H1 (cell line): Measurements from ENCODE around the gene IFNL4. TPM values are rescaled to one million over a fixed set of nuclear protein-coding genes. Genes with fewer than 3 reads are reported as not detected.
"Not testable (repeated sequence)": the region's sequence is repeated elsewhere in the genome, so short reads cannot be mapped to it uniquely, and the experiment has no call there.

Source experiments
- CTCF ChIA-PET: fragments of 300-600 bp; sonication (Branson Sonifier 250); formaldehyde crosslinking; loops from one replicate; lab custom pipeline; 2021; ENCODE audit not compliant: partially characterized antibody; lab: Charles Lee
- POLR2A ChIA-PET: fragments of 300-600 bp; sonication (Branson Sonifier 250); formaldehyde crosslinking; loops from one replicate; lab custom pipeline; 2021; ENCODE audit warnings: inconsistent platforms; ENCODE audit not compliant: partially characterized antibody; lab: Charles Lee
- DNase-seq, 2 experiments: peaks; one replicate each; pipeline versions ENCODE4 v3.0.0 to v3.0.0-alpha.2; 2010 to 2022; ENCODE audit warnings: low spot score in 2 of 2, low read depth in 1 of 2, mixed read lengths in 1 of 2
- FAIRE-seq: peaks from 2 replicates; lab custom pipeline; 2011; peaks lifted over from hg19 to GRCh38; lab: Jason Lieb, UNC
- H2AFZ ChIP-seq: 2 replicates; pipeline ENCODE4 v1.8.1; 2012; ENCODE audit warnings: low read length, inconsistent platforms
- H2AK5ac ChIP-seq: 2 replicates; pipeline ENCODE4 v1.6.1; 2013; ENCODE audit warnings: low read depth, low read length
- H2BK120ac ChIP-seq: replicated peaks from 2 replicates; pipeline ENCODE3; 2013; ENCODE audit warnings: low read depth, low read length, inconsistent platforms
- H2BK12ac ChIP-seq: 2 replicates; pipeline ENCODE4 v1.6.1; 2013; ENCODE audit warnings: low read depth, low read length
- H2BK15ac ChIP-seq: 2 replicates; pipeline ENCODE4 v1.6.1; 2013; ENCODE audit warnings: low read length
- H2BK20ac ChIP-seq: 2 replicates; pipeline ENCODE4 v1.6.1; 2013; ENCODE audit warnings: low read length
- H2BK5ac ChIP-seq: 2 replicates; pipeline ENCODE4 v1.6.1; 2013; ENCODE audit warnings: low read depth, low read length
- H3K14ac ChIP-seq: 2 replicates; pipeline ENCODE4 v1.6.1; 2013; ENCODE audit warnings: inconsistent platforms; ENCODE audit not compliant: insufficient read length
- H3K18ac ChIP-seq: 2 replicates; pipeline ENCODE4 v1.6.1; 2013; ENCODE audit warnings: low read length; ENCODE audit errors: extremely low read depth
- H3K23ac ChIP-seq: 2 replicates; pipeline ENCODE4 v1.6.1; 2013; ENCODE audit warnings: inconsistent platforms; ENCODE audit not compliant: insufficient read length
- H3K23me2 ChIP-seq: 2 replicates; pipeline ENCODE4 v1.6.1; 2013; ENCODE audit warnings: low read depth, low read length
- H3K27ac ChIP-seq: 2 replicates; pipeline ENCODE4 v1.6.1; 2011; ENCODE audit warnings: low read depth, low read length, inconsistent platforms
- H3K27me3 ChIP-seq, 4 experiments: replicated peaks in 1 of 4; 1 replicate in 1 of 4; 2 replicates in 3 of 4; pipeline versions ENCODE4 v1.6.1 to v1.8.1; 2011 to 2013; ENCODE audit warnings: low read length in 3 of 4, mild to moderate bottlenecking in 3 of 4, inconsistent platforms in 2 of 4, mixed read lengths in 2 of 4, moderate library complexity in 1 of 4; ENCODE audit not compliant: control insufficient read depth in 3 of 4, insufficient read depth in 3 of 4; ENCODE audit errors: extremely low read depth in 1 of 4
- H3K36me3 ChIP-seq, 4 experiments: 2 replicates each; pipeline versions ENCODE4 v1.6.1 to v1.8.1; 2011 to 2013; ENCODE audit warnings: mild to moderate bottlenecking in 4 of 4, low read length in 3 of 4, moderate library complexity in 2 of 4, control low read depth in 1 of 4, inconsistent platforms in 1 of 4; ENCODE audit not compliant: insufficient read depth in 4 of 4, control insufficient read depth in 2 of 4
- H3K4ac ChIP-seq: replicated peaks from 2 replicates; pipeline ENCODE3; 2013; ENCODE audit warnings: low read length, low read depth, mixed read lengths, inconsistent platforms; ENCODE audit not compliant: insufficient read length
- H3K4me1 ChIP-seq, 4 experiments: replicated peaks in 1 of 4; 1 replicate in 1 of 4; 2 replicates in 3 of 4; pipeline versions ENCODE4 v1.6.1 to v1.8.1; 2011 to 2013; ENCODE audit warnings: low read length in 3 of 4, inconsistent platforms in 2 of 4, mixed read lengths in 1 of 4; ENCODE audit not compliant: insufficient read depth in 4 of 4, control insufficient read depth in 3 of 4
- H3K4me2 ChIP-seq, 2 experiments: 2 replicates each; pipeline versions ENCODE4 v1.6.1 to v1.8.1; 2011 to 2013; ENCODE audit warnings: low read depth in 2 of 2, low read length in 2 of 2, control low read depth in 1 of 2, inconsistent platforms in 1 of 2, mild to moderate bottlenecking in 1 of 2; ENCODE audit not compliant: insufficient read depth in 1 of 2
- H3K4me3 ChIP-seq, 4 experiments: fragments of 200-600, 300-600 bp in 1 of 4; sonication (generic), shearing (Covaris generic), sonication (Bioruptor Twin) in 1 of 4; 2 replicates each; pipeline versions ENCODE4 v1.5.1 to v1.8.1; 2011 to 2016; ENCODE audit warnings: low read length in 4 of 4, low read depth in 3 of 4, control low read depth in 2 of 4, inconsistent platforms in 2 of 4, mild to moderate bottlenecking in 2 of 4, mixed read lengths in 1 of 4, moderate library complexity in 1 of 4; ENCODE audit not compliant: insufficient read depth in 2 of 4; ENCODE audit errors: extremely low read depth in 1 of 4
- H3K56ac ChIP-seq: replicated peaks from 2 replicates; pipeline ENCODE3; 2013; ENCODE audit warnings: low read depth, mild to moderate bottlenecking, mixed read lengths, low read length, inconsistent platforms; ENCODE audit not compliant: insufficient read length
- H3K79me1 ChIP-seq: 2 replicates; pipeline ENCODE4 v1.6.1; 2013; ENCODE audit warnings: low read depth, low read length, control low read depth
- H3K79me2 ChIP-seq, 2 experiments: 2 replicates each; pipeline versions ENCODE4 v1.6.1 to v1.8.1; 2012 to 2013; ENCODE audit warnings: low read length in 2 of 2, mild to moderate bottlenecking in 2 of 2, inconsistent platforms in 1 of 2; ENCODE audit not compliant: insufficient read depth in 2 of 2, control insufficient read depth in 1 of 2
- H3K9ac ChIP-seq, 4 experiments: replicated peaks in 1 of 4; 1 replicate in 1 of 4; 2 replicates in 3 of 4; pipeline versions ENCODE4 v1.6.1 to v1.8.1; 2011 to 2013; ENCODE audit warnings: low read depth in 3 of 4, low read length in 3 of 4, control low read depth in 2 of 4, mild to moderate bottlenecking in 2 of 4, moderate library complexity in 2 of 4, inconsistent platforms in 1 of 4; ENCODE audit errors: extremely low read depth in 1 of 4
- H3K9me3 ChIP-seq, 2 experiments: 2 replicates each; pipeline versions ENCODE4 v1.6.1 to v1.8.1; 2012 to 2013; ENCODE audit warnings: mild to moderate bottlenecking in 2 of 2, moderate library complexity in 2 of 2, control low read depth in 1 of 2, inconsistent platforms in 1 of 2, low read depth in 1 of 2, low read length in 1 of 2, mixed read lengths in 1 of 2; ENCODE audit not compliant: insufficient read depth in 2 of 2
- H4K20me1 ChIP-seq, 2 experiments: replicated peaks in 1 of 2; 2 replicates each; pipeline versions ENCODE3 to v1.8.1; 2011 to 2013; ENCODE audit warnings: inconsistent platforms in 2 of 2, low read length in 2 of 2, mild to moderate bottlenecking in 1 of 2; ENCODE audit not compliant: insufficient read depth in 2 of 2, control insufficient read depth in 1 of 2
- H4K5ac ChIP-seq: 2 replicates; pipeline ENCODE4 v1.6.1; 2013; ENCODE audit warnings: low read length, low read depth, mixed read lengths, inconsistent platforms; ENCODE audit not compliant: insufficient read length
- H4K8ac ChIP-seq: 2 replicates; pipeline ENCODE4 v1.8.0; 2013; ENCODE audit warnings: mild to moderate bottlenecking, moderate library complexity, low read length, inconsistent platforms; ENCODE audit not compliant: insufficient read depth; ENCODE audit errors: extremely low read depth
- H4K91ac ChIP-seq: replicated peaks from 2 replicates; pipeline ENCODE3; 2013; ENCODE audit warnings: low read length, mixed read lengths, inconsistent platforms; ENCODE audit not compliant: insufficient read length
- WGBS, 2 experiments: shearing (Covaris generic) in 1 of 2; methylation state at CpG; one replicate each; pipeline versions ENCODE4 v1.1.6 to v1.1.7; 2013 to 2015; ENCODE audit warnings: low lambda C conversion rate in 2 of 2, mixed read lengths in 2 of 2, inconsistent platforms in 1 of 2, low coverage in 1 of 2, missing lambda C conversion rate in 1 of 2; ENCODE audit not compliant: insufficient replicate concordance in 2 of 2, insufficient coverage in 1 of 2, insufficient read length in 1 of 2; ENCODE audit errors: extremely low coverage in 1 of 2, missing lambda C conversion rate in 1 of 2; 5-methylcytosine and 5-hydroxymethylcytosine counted together
- polyA plus RNA-seq, 7 experiments: library from polyadenylated mRNA; depleted of rRNA in 3 of 7; stranded (reverse) in 5 of 7; unstranded in 2 of 7; fragments of >200 nt in 5 of 7; fragments of 200-250 nt in 2 of 7; gene quantifications; 1 replicate in 5 of 7; 2 replicates in 1 of 7; 4 replicates in 1 of 7; pipeline versions ENCODE4 v1.2.1 to v1.2.3, GENCODE V29; 2011 to 2013; ENCODE audit warnings: missing spikeins in 2 of 7, mixed read lengths in 2 of 7
- total RNA-seq: library from RNA; stranded (reverse); fragmentation: NEBNext Ultra II Directional; extraction: Animal tissue kit (Norgen Biotek cat#: 25700); gene quantifications from 2 replicates; pipeline ENCODE4 v1.2.1, GENCODE V29; 2021

Gene IFNL4
- total and polyA plus RNA-seq, 2 of the 8 experiments (the other 6 are each of a cell fraction or from before 2014, with no cell fraction given): not detected

GRCh38 chr19:39268531-39269223, 20.0 kb upstream of the IFNL4 start:
- WGBS, 2 experiments: 85% methylated on average over 5 of the region's 10 CpGs; no CpG with 5 or more reads in 1 of the 2 experiments
- Histone ChIP-seq H3K27me3 (peaks cover 25 to 32% (median 26%) of the 10 kb centered on the region in 4 experiments), H3K23me2 (peaks cover 11% of the 10 kb centered on the region; the same call in 1 of the 2 replicates), H3K4me1 (peaks cover 0 to 13% (median 7%) of the 10 kb centered on the region in 4 experiments; a peak in 4 of 7 replicates)
- POLR2A ChIA-PET, H2BK20ac ChIP-seq, H3K23ac ChIP-seq, H2BK5ac ChIP-seq, H3K27ac ChIP-seq, H3K79me2 ChIP-seq, H4K8ac ChIP-seq, H2BK15ac ChIP-seq, H2AK5ac ChIP-seq, DNase-seq, H3K56ac ChIP-seq, H2BK12ac ChIP-seq, H4K5ac ChIP-seq, H3K4me2 ChIP-seq, H3K79me1 ChIP-seq, H2BK120ac ChIP-seq, H3K9ac ChIP-seq, H3K4ac ChIP-seq, H3K9me3 ChIP-seq, H4K91ac ChIP-seq, H4K20me1 ChIP-seq, FAIRE-seq, H3K18ac ChIP-seq, H3K36me3 ChIP-seq, H3K4me3 ChIP-seq, H3K14ac ChIP-seq, H2AFZ ChIP-seq: not testable (repeated sequence)
- CTCF ChIA-PET: interaction anchor here (0.5 to 1.0 kb wide), 2 partner anchors 41 to 146 kb away, joined by 3 to 4 read pairs; no protein-coding TSS in a partner anchor
